Activated gamma-delta T cell (primary cell): Measurements from ENCODE around the gene PDX1.

Source experiments
- DNase-seq: peaks from one replicate; lab custom pipeline; 2025; lab: John Stamatoyannopoulos, UW

The PDX1 gene

GRCh38 chr13:27970382-27971235 is 50.8 kb downstream of the PDX1 start:
- no peak for DNase-seq

DNA sequence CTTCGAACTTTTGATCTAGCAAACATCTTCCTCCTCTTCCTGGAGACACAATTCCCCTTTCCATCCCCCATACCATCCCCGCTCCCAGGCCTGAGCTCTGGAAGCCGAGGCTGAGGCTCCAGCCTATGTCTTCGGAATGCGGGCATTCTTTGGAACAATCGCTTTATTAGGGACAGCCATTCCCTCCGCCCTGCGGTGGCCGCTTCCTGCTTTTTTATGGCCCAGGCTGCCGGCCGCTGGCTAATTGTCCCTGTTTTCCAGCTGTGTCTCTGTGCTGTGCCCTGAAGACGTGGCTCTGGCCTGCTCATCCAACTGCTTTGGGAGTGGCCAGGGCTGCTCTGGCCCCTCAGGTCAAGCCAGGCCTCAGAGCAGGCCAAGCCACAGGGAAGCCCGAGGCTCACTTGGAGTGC is 51.4 kb downstream of the PDX1 start:
- DNase-seq, result no peak

DNA sequence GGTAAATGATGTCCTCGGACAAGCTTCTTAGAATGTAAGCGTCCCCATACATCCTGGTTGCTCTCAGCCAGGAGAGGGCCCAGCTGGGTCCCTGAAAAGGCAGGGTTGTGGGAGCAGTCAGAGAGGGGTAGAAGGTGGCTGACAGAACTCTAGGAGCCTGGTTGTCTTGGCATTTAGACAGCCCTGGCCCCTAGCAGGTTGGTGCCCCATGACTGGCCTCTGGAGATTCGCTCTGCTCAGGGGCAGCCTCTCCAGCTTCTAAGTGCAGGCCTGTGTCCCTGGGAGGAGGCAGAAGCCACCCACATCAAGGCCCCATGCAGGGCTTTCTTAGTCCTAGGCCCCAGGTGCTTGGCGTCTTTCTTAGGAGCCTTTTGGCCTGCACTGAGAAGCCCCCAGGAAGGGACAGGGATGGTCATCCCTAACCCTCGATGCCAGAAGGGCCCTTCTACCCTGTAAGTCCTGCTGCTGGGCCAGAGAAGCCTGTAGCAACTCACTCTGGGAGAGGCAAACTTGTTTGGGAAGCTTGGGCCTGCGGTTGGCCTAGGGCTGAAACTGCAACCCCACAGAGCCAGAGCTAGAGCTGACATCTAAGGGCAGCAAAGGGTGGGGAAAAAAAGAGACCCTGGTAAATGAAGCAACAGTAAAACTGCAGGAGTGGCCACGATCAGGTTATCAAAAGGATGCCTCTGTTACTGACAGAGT is 52.1 kb downstream of the PDX1 start:
- no peak for DNase-seq

- no peak for DNase-seq
These were observed 52.6 kb downstream of the PDX1 start for GRCh38 chr13:27972478-27972820.

- DNase-seq, result no peak
These were observed 53.5 kb downstream of the PDX1 start for GRCh38 chr13:27973291-27973690.

GRCh38 chr13:27973961-27974662 is 54.3 kb downstream of the PDX1 start:
- DNase-seq, result no peak
